Measurements from ENCODE around the gene HHAT. TPM values are rescaled to one million over a fixed set of nuclear protein-coding genes. Genes with fewer than 3 reads are reported as not detected.

Gene HHAT
- polyA plus RNA-seq, 2 of the 4 experiments (the other 2 are of a cell fraction), result 3.8 to 4.5 TPM

- Histone ChIP-seq H3K4me1 (peaks cover 22% of the 10 kb centered on the region), H3K9me3 (no peaks in the 10 kb centered on the region), H3K27ac (no peak overlapping the region), H3K4me3 (no peak overlapping the region), H3K4me2 (no peak overlapping the region)
- FAIRE-seq, result no peak
- WGBS (ENCODE audit: missing lambda C conversion rate), result 89% methylated on average over 33 of the region's 33 CpGs
- no peak for ATAC-seq
- DNase-seq (ENCODE audit: low read depth in 1 of 2, low spot score in 1 of 2), result no peak
- ChIA-PET POLR2A (no interaction called here), CTCF (interaction anchor here (2.6 kb wide), 1 partner anchor 450 kb away, joined by 9 read pairs; the partner anchor contains the start of gene KCNH1)
- TF ChIP-seq GATA3 (IDR thresholded peaks at IDR 0.05; ENCODE audit: borderline replicate concordance) (no peak), POLR2A (IDR thresholded peaks at IDR 0.05; ENCODE audit: low read length) (no peak), TP53 (CRISPR knock-in tag; IDR thresholded peaks at IDR 0.05) (no peak), EHF (CRISPR knock-in tag; IDR thresholded peaks at IDR 0.05) (no peak), CTCF (IDR thresholded peaks at IDR 0.05) (no peak), ZC3H11A (IDR thresholded peaks at IDR 0.05) (no peak), TFCP2L1 (CRISPR knock-in tag; IDR thresholded peaks at IDR 0.05) (no peak), EP300 (IDR thresholded peaks at IDR 0.05) (no peak), SREBF2 (IDR thresholded peaks at IDR 0.05) (no peak), FOSB (CRISPR knock-in tag; IDR thresholded peaks at IDR 0.05) (no peak), PBX3 (IDR thresholded peaks at IDR 0.05) (no peak), RFX5 (IDR thresholded peaks at IDR 0.05) (no peak), MYC (IDR thresholded peaks at IDR 0.05; ENCODE audit: borderline replicate concordance, low read length) (no peak), HOXA7 (CRISPR knock-in tag; IDR thresholded peaks at IDR 0.05) (no peak), CBX2 (IDR thresholded peaks at IDR 0.05; ENCODE audit: borderline replicate concordance, low read depth) (no peak)
- TF ChIP-seq, protein P1, sequence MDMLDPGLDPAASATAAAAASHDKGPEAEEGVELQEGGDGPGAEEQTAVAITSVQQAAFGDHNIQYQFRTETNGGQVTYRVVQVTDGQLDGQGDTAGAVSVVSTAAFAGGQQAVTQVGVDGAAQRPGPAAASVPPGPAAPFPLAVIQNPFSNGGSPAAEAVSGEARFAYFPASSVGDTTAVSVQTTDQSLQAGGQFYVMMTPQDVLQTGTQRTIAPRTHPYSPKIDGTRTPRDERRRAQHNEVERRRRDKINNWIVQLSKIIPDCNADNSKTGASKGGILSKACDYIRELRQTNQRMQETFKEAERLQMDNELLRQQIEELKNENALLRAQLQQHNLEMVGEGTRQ (IDR thresholded peaks at IDR 0.05), result no peak
- TF ChIP-seq, protein P2, sequence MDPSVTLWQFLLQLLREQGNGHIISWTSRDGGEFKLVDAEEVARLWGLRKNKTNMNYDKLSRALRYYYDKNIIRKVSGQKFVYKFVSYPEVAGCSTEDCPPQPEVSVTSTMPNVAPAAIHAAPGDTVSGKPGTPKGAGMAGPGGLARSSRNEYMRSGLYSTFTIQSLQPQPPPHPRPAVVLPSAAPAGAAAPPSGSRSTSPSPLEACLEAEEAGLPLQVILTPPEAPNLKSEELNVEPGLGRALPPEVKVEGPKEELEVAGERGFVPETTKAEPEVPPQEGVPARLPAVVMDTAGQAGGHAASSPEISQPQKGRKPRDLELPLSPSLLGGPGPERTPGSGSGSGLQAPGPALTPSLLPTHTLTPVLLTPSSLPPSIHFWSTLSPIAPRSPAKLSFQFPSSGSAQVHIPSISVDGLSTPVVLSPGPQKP (IDR thresholded peaks at IDR 0.05; ENCODE audit: low read depth, low read length), result no peak
Observed at GRCh38 chr1:210683403-210684047, 354.8 kb downstream of the HHAT start.

DNA sequence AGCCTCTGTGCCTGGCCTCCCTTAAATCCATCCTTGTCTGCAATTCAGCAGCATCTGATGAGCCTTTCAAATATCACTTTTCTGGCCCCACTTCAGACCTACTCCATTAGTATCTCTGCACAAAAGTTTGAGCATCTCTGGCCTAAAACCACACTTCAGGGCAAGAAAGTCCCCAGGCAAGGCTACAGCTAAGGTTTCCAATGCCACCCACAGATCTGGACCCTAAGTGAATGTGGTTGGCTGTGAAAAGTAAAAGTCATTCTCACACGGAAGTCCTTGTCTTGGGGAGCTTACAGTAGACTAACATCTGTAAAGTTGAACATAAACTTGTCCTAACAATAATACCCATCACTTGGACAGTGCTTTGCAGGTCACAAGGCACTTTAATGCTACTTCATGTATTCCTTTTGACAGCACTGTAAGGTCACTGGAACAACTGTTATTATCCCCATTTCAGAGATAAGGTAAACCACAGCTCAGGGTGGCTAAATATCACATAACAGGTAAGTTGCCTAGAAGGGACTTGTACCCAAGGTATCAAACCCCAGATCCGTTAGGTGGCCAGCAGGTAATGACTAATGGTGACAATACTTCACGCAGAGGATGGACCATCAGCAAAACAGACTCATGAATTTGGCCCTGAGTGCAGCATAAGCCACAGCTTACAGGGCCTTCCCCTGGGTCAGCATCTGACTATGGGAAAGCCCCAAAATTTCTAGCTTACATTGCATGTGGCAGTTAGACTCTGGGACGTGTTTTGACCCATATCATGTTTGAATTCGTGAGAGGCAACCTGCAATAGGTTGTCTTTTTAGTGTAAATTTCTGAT, 356.0 kb downstream of the HHAT start:
- TF ChIP-seq HDAC2 (IDR thresholded peaks at IDR 0.05) (no peak), HOXB13 (CRISPR knock-in tag; IDR thresholded peaks at IDR 0.05; ENCODE audit: low read depth) (no peak), PBX3 (IDR thresholded peaks at IDR 0.05) (no peak), JUNB (IDR thresholded peaks at IDR 0.05) (no peak), KDM5A (IDR thresholded peaks at IDR 0.05) (no peak)
- Histone ChIP-seq H3K4me1 (peaks cover 34% of the 10 kb centered on the region), H3K4me3 (no peak overlapping the region), H3K9me3 (no peaks in the 10 kb centered on the region), H3K4me2 (no peak overlapping the region), H3K27ac (peak overlapping the region in 1 of 2 experiments; percentile 29; a peak in 1 of 6 replicates)
- ATAC-seq (no peak), DNase-seq (ENCODE audit: low read depth in 1 of 2, low spot score in 1 of 2) (no peak), FAIRE-seq (no peak)
- WGBS (ENCODE audit: missing lambda C conversion rate), result 61% methylated on average over 5 of the region's 5 CpGs
- ChIA-PET POLR2A (no interaction called here), CTCF (interaction anchor here (2.6 kb wide), 1 partner anchor 449 kb away, joined by 9 read pairs; the partner anchor contains the start of gene KCNH1)
